Astrocyte of the cerebellum (primary cell): ENCODE measurements around the gene TMPRSS4.

Experiments used
- DNase-seq: peaks from one replicate; pipeline ENCODE4 v3.0.0-alpha.2; 2011; ENCODE audit warnings: low read depth
- H3K4me3 ChIP-seq: 2 replicates; pipeline ENCODE4 v1.5.1; 2011; ENCODE audit warnings: mild to moderate bottlenecking, low read depth, low read length, moderate library complexity
- CTCF ChIP-seq: IDR thresholded peaks from 2 replicates; pipeline ENCODE4 v1.5.1; 2012; ENCODE audit warnings: low read length, low read depth, moderate library complexity, mild to moderate bottlenecking; ENCODE audit errors: missing control alignments
- in situ Hi-C: cut with HindIII; loops from 2 replicates; pipeline ENCODE4 v1.10.0; 2017; ENCODE audit warnings: low sequenced_read_pairs

The TMPRSS4 gene

GRCh38 chr11:118155776-118156530, 79.1 kb downstream of the TMPRSS4 start:
- in situ Hi-C loops, result no loop called here
- no peak for TF ChIP-seq CTCF
- no peak overlapping the region for H3K4me3 ChIP-seq
- no peak for DNase-seq

DNA sequence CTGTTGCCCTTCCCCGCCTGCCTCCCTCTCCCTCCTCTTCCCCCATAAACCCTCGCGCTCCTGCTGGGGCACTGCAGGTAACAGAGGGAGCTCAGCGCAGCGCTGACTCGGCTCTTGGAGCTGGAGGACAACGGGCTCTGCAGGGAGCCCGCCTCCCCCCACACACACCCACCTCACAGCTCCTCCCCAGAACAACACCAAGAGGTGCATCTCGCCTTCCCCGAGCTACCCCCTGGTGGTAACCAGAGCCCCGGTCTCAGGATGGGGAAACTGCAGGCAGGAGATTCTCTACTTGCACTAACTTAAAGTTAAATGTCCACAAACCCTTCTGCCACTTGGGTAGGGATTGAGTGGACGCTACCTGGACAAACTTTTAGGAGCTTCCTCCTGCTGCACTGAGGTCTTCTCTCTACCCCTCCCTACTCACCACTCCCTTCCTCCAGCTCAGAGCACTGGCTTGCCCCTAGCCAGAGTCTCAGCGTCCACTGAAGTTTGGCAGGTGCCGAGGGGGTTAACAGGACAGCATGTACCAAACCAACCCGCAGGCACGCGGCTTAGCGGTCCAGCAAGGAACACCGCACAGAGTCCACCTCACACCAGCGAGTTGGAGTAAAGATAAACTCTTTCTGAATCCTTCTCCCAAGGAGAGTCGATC, 79.8 kb downstream of the TMPRSS4 start:
- in situ Hi-C loops, result no loop called here
- DNase-seq, result no peak
- TF ChIP-seq CTCF, result no peak
- no peak overlapping the region for H3K4me3 ChIP-seq

DNA sequence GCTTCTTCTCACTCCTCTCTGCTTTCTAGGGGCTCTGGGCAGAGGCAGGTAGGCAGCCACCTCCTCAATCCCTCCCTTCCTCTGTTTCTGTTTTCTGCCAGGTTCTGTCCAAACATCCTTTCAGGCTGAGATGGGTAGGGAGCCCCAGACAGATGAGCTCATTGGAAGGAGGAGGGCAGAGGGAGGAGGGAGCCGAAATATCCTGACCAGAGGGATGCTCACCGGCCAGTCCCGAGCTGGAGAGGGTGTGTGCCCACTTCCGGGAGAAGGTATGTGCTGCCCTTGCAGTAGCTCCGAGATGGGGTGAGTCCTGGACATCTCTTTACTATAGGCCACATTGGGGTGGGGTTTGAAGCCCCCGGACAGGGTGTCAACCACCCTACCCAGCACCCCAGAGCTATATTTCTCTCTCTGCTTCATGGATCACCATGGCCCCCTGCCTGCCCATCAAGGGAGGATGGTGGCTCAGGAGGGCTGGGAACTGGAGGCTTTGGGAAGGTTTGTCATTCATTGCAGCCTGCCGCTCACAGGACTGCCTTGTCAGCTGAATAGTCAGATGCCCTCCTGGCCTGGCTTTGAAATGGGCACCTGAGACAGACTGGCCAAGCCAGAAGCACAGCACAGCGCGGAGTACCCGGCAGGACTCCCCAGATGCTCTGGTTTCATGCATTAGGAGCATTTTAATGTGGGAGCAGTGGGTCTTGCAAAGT, 80.5 kb downstream of the TMPRSS4 start:
- TF ChIP-seq CTCF, result no peak
- no peak overlapping the region for H3K4me3 ChIP-seq
- in situ Hi-C loops, result no loop called here
- no peak for DNase-seq

DNA sequence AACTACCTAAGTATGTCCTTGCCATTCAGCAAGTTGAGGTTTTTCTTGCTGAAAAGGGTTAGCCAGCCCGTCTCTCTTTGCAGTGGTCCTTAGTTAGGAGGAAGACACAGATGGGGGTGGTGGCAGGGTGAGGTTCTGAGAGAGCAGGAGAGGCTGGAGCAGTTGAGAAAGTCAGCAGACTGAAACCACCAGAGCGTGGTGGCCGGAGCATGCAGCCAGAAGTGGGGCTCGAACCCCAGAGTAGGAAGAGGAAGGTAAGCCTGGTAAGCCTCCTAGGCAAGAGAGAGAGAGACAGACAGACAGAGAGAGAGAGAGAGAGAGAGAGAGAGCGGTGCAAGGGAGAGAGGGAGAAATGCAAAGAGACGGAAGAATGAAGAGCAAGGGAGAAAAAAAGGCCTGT, 84.9 kb downstream of the TMPRSS4 start:
- no peak for DNase-seq
- no peak for TF ChIP-seq CTCF
- H3K4me3 ChIP-seq, result no peak overlapping the region
- in situ Hi-C loops, result no loop called here

- DNase-seq, result no peak
- in situ Hi-C loops, result no loop called here
- no peak for TF ChIP-seq CTCF
- H3K4me3 ChIP-seq, result no peak overlapping the region
These were observed 86.0 kb downstream of the TMPRSS4 start for GRCh38 chr11:118162846-118163245.

DNA sequence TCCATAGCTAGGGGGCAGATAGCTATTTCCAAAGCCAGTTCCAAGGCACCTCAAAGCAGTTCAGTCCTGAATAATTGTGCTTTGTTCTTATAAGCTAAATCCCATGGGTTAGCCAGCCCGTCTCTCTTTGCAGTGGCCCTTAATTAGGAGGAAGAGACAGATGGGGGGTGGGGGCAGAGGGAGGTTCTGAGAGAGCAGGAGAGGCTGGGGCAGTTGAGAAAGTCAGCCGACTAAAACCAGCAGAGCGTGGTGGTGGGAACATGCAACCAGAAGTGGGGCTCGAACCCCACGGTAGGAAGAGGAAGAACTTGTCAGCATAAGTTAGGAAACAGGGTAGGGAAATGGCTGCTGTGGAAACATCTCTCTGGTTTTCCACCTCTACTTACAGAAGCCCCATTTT, 86.6 kb downstream of the TMPRSS4 start:
- in situ Hi-C loops, result no loop called here
- DNase-seq, result no peak
- TF ChIP-seq CTCF, result no peak
- no peak overlapping the region for H3K4me3 ChIP-seq
